ENCODE results near the gene CXXC5.

Gene CXXC5

DNA sequence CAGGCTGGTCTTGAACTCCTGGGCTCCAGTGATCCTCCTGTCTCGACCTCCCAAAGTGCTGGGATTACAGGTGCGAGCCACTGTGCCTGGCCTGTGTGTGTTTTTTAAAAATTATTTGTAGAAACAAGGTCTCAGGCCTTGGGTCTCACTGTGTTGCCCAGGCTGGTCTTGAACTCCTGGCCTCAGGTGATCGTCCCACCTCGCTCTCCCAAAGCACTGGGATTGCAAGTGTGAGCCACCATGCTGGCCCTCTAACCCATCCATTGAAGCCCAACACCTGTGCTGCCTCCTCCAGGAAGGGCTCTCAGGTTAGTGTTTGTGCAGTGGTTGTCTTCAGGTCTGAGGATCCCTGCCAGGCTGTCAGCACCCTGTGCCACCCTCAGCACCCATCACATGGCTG is 56.6 kb downstream of the CXXC5 start:
- in situ Hi-C loops (cut with HindIII; ENCODE audit: low pct_ligation_motif_present, low sequenced_read_pairs), result no loop called here
- no peaks in the 10 kb centered on the region for H3K27me3 ChIP-seq (replicated peaks)
- no peak overlapping the region for H3K27ac ChIP-seq

DNA sequence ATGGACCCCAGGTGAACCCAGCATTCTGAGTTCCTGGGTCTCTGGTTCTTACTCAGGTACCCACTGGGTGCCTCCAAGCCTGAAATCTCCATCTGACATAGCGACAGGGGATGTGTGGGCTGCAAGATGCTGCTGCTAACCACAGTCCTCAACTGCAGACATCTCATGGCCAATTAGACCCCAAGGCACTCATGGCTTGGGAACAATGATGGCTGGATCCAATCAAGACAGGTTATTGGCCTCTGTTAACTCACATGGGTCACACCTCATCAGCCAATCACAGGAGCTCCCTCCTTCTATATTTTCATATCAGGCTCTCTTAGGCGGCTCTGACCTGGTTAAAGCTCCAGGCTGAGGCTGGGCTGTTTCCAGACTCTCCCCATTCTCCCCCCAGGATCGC is 57.0 kb downstream of the CXXC5 start:
- in situ Hi-C loops (cut with HindIII; ENCODE audit: low pct_ligation_motif_present, low sequenced_read_pairs), result no loop called here
- Histone ChIP-seq H3K27me3 (replicated peaks) (no peaks in the 10 kb centered on the region), H3K27ac (no peak overlapping the region), H3K36me3 (replicated peaks) (no peaks in the 10 kb centered on the region), H3K4me3 (ENCODE audit: low read depth, low read length) (no peak overlapping the region)
- DNase-seq, result no peak
- TF ChIP-seq, protein P1, sequence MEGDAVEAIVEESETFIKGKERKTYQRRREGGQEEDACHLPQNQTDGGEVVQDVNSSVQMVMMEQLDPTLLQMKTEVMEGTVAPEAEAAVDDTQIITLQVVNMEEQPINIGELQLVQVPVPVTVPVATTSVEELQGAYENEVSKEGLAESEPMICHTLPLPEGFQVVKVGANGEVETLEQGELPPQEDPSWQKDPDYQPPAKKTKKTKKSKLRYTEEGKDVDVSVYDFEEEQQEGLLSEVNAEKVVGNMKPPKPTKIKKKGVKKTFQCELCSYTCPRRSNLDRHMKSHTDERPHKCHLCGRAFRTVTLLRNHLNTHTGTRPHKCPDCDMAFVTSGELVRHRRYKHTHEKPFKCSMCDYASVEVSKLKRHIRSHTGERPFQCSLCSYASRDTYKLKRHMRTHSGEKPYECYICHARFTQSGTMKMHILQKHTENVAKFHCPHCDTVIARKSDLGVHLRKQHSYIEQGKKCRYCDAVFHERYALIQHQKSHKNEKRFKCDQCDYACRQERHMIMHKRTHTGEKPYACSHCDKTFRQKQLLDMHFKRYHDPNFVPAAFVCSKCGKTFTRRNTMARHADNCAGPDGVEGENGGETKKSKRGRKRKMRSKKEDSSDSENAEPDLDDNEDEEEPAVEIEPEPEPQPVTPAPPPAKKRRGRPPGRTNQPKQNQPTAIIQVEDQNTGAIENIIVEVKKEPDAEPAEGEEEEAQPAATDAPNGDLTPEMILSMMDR (IDR thresholded peaks at IDR 0.05; ENCODE audit: low read depth, low read length, missing control alignments), result no peak

More for the DNA sequence above, 56.6 kb downstream of the CXXC5 start:
- no peak for DNase-seq
- TF ChIP-seq, protein P1 (IDR thresholded peaks at IDR 0.05; ENCODE audit: low read depth, low read length, missing control alignments), result no peak
- no peaks in the 10 kb centered on the region for H3K36me3 ChIP-seq (replicated peaks)
- H3K4me3 ChIP-seq (ENCODE audit: low read depth, low read length), result no peak overlapping the region

DNA sequence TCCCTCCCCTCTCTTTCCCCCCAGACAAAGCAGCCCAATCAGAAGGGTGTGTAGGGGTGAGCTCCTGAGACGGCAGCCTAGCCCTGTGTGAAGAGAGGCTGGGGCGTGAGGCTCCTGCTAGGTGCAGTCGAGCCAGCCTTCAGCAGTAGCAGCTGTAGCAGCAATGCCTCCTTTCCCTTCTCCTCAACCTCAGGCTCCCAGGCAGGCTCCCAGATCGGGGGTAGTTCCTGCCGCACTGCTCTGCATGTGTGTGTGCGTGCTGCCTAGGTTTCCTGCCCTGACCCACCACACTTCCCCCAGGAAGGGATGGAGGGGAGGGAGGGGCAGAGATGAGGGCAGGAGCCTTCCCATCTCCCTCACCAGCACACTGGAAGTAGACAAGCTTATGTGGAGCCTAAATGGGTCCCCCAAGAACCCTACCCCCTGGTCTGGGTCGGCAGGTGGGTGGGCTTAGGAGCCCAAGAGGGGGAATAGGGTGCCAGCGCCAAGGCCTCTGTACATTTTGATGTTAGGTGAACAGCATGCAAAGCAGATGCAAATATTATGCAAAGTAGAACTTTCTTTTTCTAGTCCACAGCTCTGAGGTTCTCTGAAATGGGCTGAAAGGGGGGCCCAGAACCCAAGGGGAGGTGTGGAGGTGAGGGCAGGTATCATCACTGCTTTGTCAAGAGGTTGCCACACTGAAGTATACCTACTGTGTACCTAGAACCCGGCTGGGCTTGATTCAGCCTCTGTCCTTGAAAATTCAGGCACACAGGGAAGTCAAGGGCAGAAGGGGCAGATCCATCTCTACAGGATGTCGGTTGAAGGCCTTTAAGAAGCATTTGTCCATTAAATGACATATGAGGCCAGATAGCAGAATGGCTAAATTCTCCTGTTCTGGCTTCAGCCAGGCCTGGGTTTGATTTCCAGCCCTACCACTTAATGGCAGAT is 57.8 kb downstream of the CXXC5 start:
- Histone ChIP-seq H3K36me3 (replicated peaks) (no peaks in the 10 kb centered on the region), H3K27ac (no peak overlapping the region), H3K27me3 (replicated peaks) (no peaks in the 10 kb centered on the region), H3K4me3 (ENCODE audit: low read depth, low read length) (no peak overlapping the region)
- no peak for DNase-seq
- TF ChIP-seq, protein P1 (IDR thresholded peaks at IDR 0.05; ENCODE audit: low read depth, low read length, missing control alignments), result no peak
- in situ Hi-C loops (cut with HindIII; ENCODE audit: low pct_ligation_motif_present, low sequenced_read_pairs), result no loop called here

DNA sequence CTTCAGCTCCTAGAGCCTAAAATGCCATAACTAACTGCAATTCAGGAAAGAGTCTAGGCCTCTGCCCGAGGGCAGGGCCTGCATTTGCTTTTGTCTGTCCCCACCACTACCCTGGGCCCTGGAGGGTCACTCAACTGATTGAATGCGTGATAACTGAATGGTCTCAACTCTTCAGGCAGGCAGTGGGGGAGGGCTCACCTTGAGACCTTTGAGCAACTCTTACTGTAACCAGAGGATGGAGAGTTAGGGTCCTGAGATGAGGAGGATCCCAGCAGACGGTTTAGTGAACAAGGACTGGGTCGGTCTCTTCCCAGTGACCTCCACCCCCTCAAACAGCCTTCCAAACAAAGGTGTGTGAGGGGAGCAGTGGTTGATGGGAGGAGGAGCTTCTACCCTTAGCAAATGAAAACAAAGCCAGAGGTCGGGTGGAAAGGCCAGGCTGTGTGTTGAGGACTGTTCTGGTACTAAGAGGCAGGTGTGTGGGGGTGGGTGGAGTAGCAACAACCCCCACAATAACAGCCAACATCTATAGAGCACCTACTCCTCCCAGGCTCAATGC is 59.4 kb downstream of the CXXC5 start:
- no peaks in the 10 kb centered on the region for H3K36me3 ChIP-seq (replicated peaks)
- no peak overlapping the region for H3K27ac ChIP-seq
- H3K27me3 ChIP-seq (replicated peaks), result no peaks in the 10 kb centered on the region
- no peak for DNase-seq
- in situ Hi-C loops (cut with HindIII; ENCODE audit: low pct_ligation_motif_present, low sequenced_read_pairs), result no loop called here
- TF ChIP-seq, protein P1 (IDR thresholded peaks at IDR 0.05; ENCODE audit: low read depth, low read length, missing control alignments), result no peak
- no peak overlapping the region for H3K4me3 ChIP-seq (ENCODE audit: low read depth, low read length)

DNA sequence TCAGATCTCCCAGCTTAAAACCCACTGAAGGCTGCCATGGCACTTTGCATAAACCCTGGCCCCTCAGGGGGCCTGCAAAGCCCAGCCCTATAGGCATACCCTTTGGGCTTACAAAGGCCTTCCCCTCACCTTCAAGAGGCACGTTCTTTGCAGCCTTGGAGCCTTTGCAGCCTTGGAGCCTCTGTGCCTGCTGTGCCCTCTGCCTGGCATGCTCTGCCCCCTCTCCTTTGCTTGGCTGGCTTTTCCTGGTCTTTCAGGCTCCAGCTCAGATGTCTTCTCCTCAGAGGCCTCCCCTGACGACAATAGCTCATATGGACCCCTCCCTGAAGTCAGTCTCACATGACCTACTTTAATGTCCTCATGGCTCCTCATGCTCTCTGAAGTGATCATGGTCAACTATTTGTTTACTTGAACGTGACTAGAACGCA is 60.3 kb downstream of the CXXC5 start:
- no peak overlapping the region for H3K27ac ChIP-seq
- H3K4me3 ChIP-seq (ENCODE audit: low read depth, low read length), result no peak overlapping the region
- TF ChIP-seq, protein P1 (IDR thresholded peaks at IDR 0.05; ENCODE audit: low read depth, low read length, missing control alignments), result no peak
- in situ Hi-C loops (cut with HindIII; ENCODE audit: low pct_ligation_motif_present, low sequenced_read_pairs), result no loop called here
- DNase-seq, result no peak
- no peaks in the 10 kb centered on the region for H3K36me3 ChIP-seq (replicated peaks)
- H3K27me3 ChIP-seq (replicated peaks), result no peaks in the 10 kb centered on the region
